SK-N-SH (cell line): ENCODE data around the gene NDRG2. TPM values are rescaled to one million over a fixed set of nuclear protein-coding genes. Genes with fewer than 3 reads are reported as not detected.

Experiments
- CTCF ChIA-PET: fragments of 300-600, 350-600 bp; formaldehyde crosslinking; extraction: SDS; loops from one replicate; lab custom pipeline; 2021; lab: Yijun Ruan, JAX
- POLR2A ChIA-PET: fragments of 350-600 bp; sonication (Branson Sonifier 250); formaldehyde crosslinking; extraction: SDS; loops from one replicate; lab custom pipeline; 2020; ENCODE audit warnings: antibody characterized with exemption, inconsistent platforms; lab: Yijun Ruan, JAX
- DNase-seq: peaks from one replicate; pipeline ENCODE4 v3.0.0; 2012
- H2AFZ ChIP-seq: fragments of 200-600 bp; sonication (generic); 2 replicates; pipeline ENCODE4 v1.8.1; 2016; ENCODE audit warnings: antibody characterized with exemption, mild to moderate bottlenecking, low read depth
- H3F3A ChIP-seq: fragments of 200-600 bp; sonication (generic); replicated peaks from 2 replicates; pipeline ENCODE3; 2016; ENCODE audit warnings: antibody characterized with exemption, mild to moderate bottlenecking; ENCODE audit not compliant: insufficient read depth
- H3K27ac ChIP-seq, 2 experiments: fragments of 200-500 bp in 1 of 2; fragments of 200-600 bp in 1 of 2; sonication (Bioruptor generic) in 1 of 2; sonication (generic), shearing (Covaris generic) in 1 of 2; 2 replicates each; pipeline versions ENCODE4 v1.5.1 to v1.6.1; 2014 to 2016; ENCODE audit warnings: low read depth in 2 of 2, inconsistent platforms in 1 of 2, low read length in 1 of 2, mild to moderate bottlenecking in 1 of 2, mixed read lengths in 1 of 2
- H3K27me3 ChIP-seq: fragments of 200-600 bp; sonication (generic), shearing (Covaris generic); 2 replicates; pipeline ENCODE4 v1.6.1; 2016; ENCODE audit warnings: mixed run types; ENCODE audit not compliant: insufficient read depth
- H3K36me3 ChIP-seq, 2 experiments: fragments of 200-500 bp in 1 of 2; fragments of 200-600 bp in 1 of 2; sonication (Bioruptor generic) in 1 of 2; sonication (generic) in 1 of 2; replicated peaks in 1 of 2; 2 replicates each; pipeline versions ENCODE3 to v1.5.1; 2014 to 2016; ENCODE audit warnings: low read length in 1 of 2, mild to moderate bottlenecking in 1 of 2; ENCODE audit not compliant: insufficient read depth in 2 of 2, control insufficient read depth in 1 of 2
- H3K4me1 ChIP-seq, 2 experiments: fragments of 200-500 bp in 1 of 2; fragments of 200-600 bp in 1 of 2; sonication (Bioruptor generic) in 1 of 2; sonication (generic), shearing (Covaris generic) in 1 of 2; 2 replicates each; pipeline versions ENCODE4 v1.5.1 to v1.6.1; 2014 to 2016; ENCODE audit warnings: low read depth in 1 of 2, low read length in 1 of 2, mixed run types in 1 of 2; ENCODE audit not compliant: insufficient read depth in 2 of 2, control insufficient read depth in 1 of 2
- H3K4me2 ChIP-seq: fragments of 200-600 bp; sonication (generic), shearing (Covaris generic); 2 replicates; pipeline ENCODE4 v1.6.1; 2017; ENCODE audit warnings: mixed run types
- H3K4me3 ChIP-seq, 2 experiments: fragments of 200-500 bp in 1 of 2; fragments of 200-600 bp in 1 of 2; sonication (Bioruptor generic) in 1 of 2; sonication (generic), shearing (Covaris generic) in 1 of 2; 2 replicates each; pipeline versions ENCODE4 v1.5.1 to v1.8.1; 2014 to 2016; ENCODE audit warnings: low read depth in 2 of 2, inconsistent platforms in 1 of 2, low read length in 1 of 2, mild to moderate bottlenecking in 1 of 2, mixed read lengths in 1 of 2, moderate library complexity in 1 of 2
- H3K79me2 ChIP-seq: fragments of 200-600 bp; sonication (generic); 2 replicates; pipeline ENCODE4 v1.8.1; 2017; ENCODE audit warnings: mild to moderate bottlenecking; ENCODE audit not compliant: insufficient read depth
- H3K9ac ChIP-seq: fragments of 200-600 bp; sonication (generic); 2 replicates; pipeline ENCODE4 v1.6.1; 2017; ENCODE audit warnings: mixed run types
- H3K9me2 ChIP-seq: fragments of 200-600 bp; sonication (generic); 2 replicates; pipeline ENCODE4 v1.6.1; 2017; ENCODE audit warnings: mixed run types
- H3K9me3 ChIP-seq: fragments of 200-600 bp; sonication (generic); 2 replicates; pipeline ENCODE4 v1.6.1; 2017; ENCODE audit warnings: mixed run types, mild to moderate bottlenecking, moderate library complexity
- H4K20me1 ChIP-seq: fragments of 200-600 bp; sonication (generic); 2 replicates; pipeline ENCODE4 v1.6.1; 2017; ENCODE audit warnings: mild to moderate bottlenecking, mixed run types; ENCODE audit not compliant: insufficient read depth
- CHD2 ChIP-seq: fragments of 150-350 bp; IDR thresholded peaks from 2 replicates; pipeline ENCODE4 v1.6.1; 2018; ENCODE audit warnings: low read length; ENCODE audit not compliant: partially characterized antibody
- EP300 ChIP-seq, 2 experiments: IDR thresholded peaks; 2 replicates each; pipeline versions ENCODE4 v1.4.0 to v1.6.1; 2012; ENCODE audit warnings: borderline replicate concordance in 1 of 2, low read depth in 1 of 2, low read length in 1 of 2
- FOXM1 ChIP-seq: IDR thresholded peaks from 2 replicates; pipeline ENCODE4 v1.4.0; 2012; ENCODE audit warnings: low read depth, mild to moderate bottlenecking
- JUND ChIP-seq: IDR thresholded peaks from 2 replicates; pipeline ENCODE4 v1.4.0; 2012
- NFIC ChIP-seq: IDR thresholded peaks from 2 replicates; pipeline ENCODE4 v1.4.0; 2012; ENCODE audit warnings: borderline replicate concordance
- RAD21 ChIP-seq: IDR thresholded peaks from 2 replicates; pipeline ENCODE4 v1.6.1; 2012; ENCODE audit warnings: mild to moderate bottlenecking, low read length
- RXRA ChIP-seq: IDR thresholded peaks from 2 replicates; pipeline ENCODE4 v1.4.0; 2012; ENCODE audit warnings: low read depth, mild to moderate bottlenecking, borderline replicate concordance
- SIN3A ChIP-seq: IDR thresholded peaks from 2 replicates; pipeline ENCODE4 v1.6.1; 2012; ENCODE audit warnings: low read depth, mild to moderate bottlenecking, low read length, moderate library complexity, borderline replicate concordance
- SMC3 ChIP-seq: IDR thresholded peaks from 2 replicates; pipeline ENCODE4 v1.6.1; 2012; ENCODE audit warnings: low read depth, low read length, improper control_type of control experiment
- TEAD4 ChIP-seq: IDR thresholded peaks from 2 replicates; pipeline ENCODE4 v1.4.0; 2012; ENCODE audit warnings: mild to moderate bottlenecking, borderline replicate concordance; ENCODE audit not compliant: insufficient read depth
- WGBS: methylation state at CpG from one replicate; pipeline ENCODE4 v1.1.6; 2017; ENCODE audit warnings: low lambda C conversion rate; 5-methylcytosine and 5-hydroxymethylcytosine counted together
- polyA plus RNA-seq, 3 experiments: library from polyadenylated mRNA; depleted of rRNA; stranded (reverse); fragments of >200 nt; gene quantifications; 2 replicates each; pipeline ENCODE4 v1.2.3, GENCODE V29; 2012
- TF ChIP-seq, protein P1 (sequence below): IDR thresholded peaks from 2 replicates; pipeline ENCODE4 v1.6.1; 2012; ENCODE audit warnings: mild to moderate bottlenecking, low read depth, low read length, moderate library complexity
- TF ChIP-seq, protein P2 (sequence below): fragments of 150-350 bp; IDR thresholded peaks from 2 replicates; pipeline ENCODE4 v1.6.1; 2017; ENCODE audit warnings: antibody characterized with exemption, low read length, low read depth, borderline replicate concordance

Gene NDRG2
- polyA plus RNA-seq, 1 of the 3 experiments (the other 2 are of a cell fraction), result 15.8 TPM

GRCh38 chr14:20969336-20969735, 55.5 kb downstream of the NDRG2 start:
- DNase-seq, result no peak
- TF ChIP-seq CHD2, result no peak
- no peak for TF ChIP-seq TEAD4
- TF ChIP-seq EP300 (IDR thresholded peaks at IDR 0.05; ENCODE audit: borderline replicate concordance in 1 of 2, low read depth in 1 of 2, low read length in 1 of 2), result no peak
- TF ChIP-seq SMC3, result no peak
- TF ChIP-seq, protein P1, sequence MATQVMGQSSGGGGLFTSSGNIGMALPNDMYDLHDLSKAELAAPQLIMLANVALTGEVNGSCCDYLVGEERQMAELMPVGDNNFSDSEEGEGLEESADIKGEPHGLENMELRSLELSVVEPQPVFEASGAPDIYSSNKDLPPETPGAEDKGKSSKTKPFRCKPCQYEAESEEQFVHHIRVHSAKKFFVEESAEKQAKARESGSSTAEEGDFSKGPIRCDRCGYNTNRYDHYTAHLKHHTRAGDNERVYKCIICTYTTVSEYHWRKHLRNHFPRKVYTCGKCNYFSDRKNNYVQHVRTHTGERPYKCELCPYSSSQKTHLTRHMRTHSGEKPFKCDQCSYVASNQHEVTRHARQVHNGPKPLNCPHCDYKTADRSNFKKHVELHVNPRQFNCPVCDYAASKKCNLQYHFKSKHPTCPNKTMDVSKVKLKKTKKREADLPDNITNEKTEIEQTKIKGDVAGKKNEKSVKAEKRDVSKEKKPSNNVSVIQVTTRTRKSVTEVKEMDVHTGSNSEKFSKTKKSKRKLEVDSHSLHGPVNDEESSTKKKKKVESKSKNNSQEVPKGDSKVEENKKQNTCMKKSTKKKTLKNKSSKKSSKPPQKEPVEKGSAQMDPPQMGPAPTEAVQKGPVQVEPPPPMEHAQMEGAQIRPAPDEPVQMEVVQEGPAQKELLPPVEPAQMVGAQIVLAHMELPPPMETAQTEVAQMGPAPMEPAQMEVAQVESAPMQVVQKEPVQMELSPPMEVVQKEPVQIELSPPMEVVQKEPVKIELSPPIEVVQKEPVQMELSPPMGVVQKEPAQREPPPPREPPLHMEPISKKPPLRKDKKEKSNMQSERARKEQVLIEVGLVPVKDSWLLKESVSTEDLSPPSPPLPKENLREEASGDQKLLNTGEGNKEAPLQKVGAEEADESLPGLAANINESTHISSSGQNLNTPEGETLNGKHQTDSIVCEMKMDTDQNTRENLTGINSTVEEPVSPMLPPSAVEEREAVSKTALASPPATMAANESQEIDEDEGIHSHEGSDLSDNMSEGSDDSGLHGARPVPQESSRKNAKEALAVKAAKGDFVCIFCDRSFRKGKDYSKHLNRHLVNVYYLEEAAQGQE, result no peak
- TF ChIP-seq SIN3A, result no peak
- no peak for TF ChIP-seq RAD21
- no peak for TF ChIP-seq FOXM1
- TF ChIP-seq JUND, result no peak
- no peak for TF ChIP-seq NFIC
- TF ChIP-seq, protein P2, sequence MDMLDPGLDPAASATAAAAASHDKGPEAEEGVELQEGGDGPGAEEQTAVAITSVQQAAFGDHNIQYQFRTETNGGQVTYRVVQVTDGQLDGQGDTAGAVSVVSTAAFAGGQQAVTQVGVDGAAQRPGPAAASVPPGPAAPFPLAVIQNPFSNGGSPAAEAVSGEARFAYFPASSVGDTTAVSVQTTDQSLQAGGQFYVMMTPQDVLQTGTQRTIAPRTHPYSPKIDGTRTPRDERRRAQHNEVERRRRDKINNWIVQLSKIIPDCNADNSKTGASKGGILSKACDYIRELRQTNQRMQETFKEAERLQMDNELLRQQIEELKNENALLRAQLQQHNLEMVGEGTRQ, result no peak
- no peak for TF ChIP-seq RXRA
- Histone ChIP-seq H3K27ac (no peak overlapping the region), H3K79me2 (no peaks in the 10 kb centered on the region), H3K4me1 (peaks cover 0 to 3% of the 10 kb centered on the region in 2 experiments; a peak in 1 of 4 replicates), H2AFZ (no peak overlapping the region), H3K36me3 (no peaks in the 10 kb centered on the region), H3K4me3 (no peak overlapping the region), H3K9me3 (no peaks in the 10 kb centered on the region), H3K9ac (no peak overlapping the region), H3K4me2 (no peak overlapping the region), H3F3A (peaks cover 3% of the 10 kb centered on the region), H3K27me3 (peaks cover 23% of the 10 kb centered on the region; the same call in 1 of the 2 replicates), H3K9me2 (no peaks in the 10 kb centered on the region), H4K20me1 (no peaks in the 10 kb centered on the region)
- WGBS, result 33% methylated on average over 3 of the region's 3 CpGs
- ChIA-PET POLR2A (no interaction called here), CTCF (interaction anchor here (0.9 to 4.2 kb wide), 5 partner anchors 12 to 123 kb away, joined by 3 to 79 read pairs (median 3); no protein-coding TSS in a partner anchor)

Other genes starting within 250 kb of the NDRG2 start
- gene RNASE6, start 243.8 kb downstream of the NDRG2 start, polyA plus RNA-seq (2012; rRNA removed), result not detected in 2 replicates
- not detected in 2 replicates for gene RNASE1, start 222.2 kb downstream of the NDRG2 start, polyA plus RNA-seq (2012; rRNA removed)
- not detected in 2 replicates for gene RNASE3, start 133.7 kb downstream of the NDRG2 start, polyA plus RNA-seq (2012; rRNA removed)
- gene RNASE2, start 69.6 kb downstream of the NDRG2 start, polyA plus RNA-seq (2012; rRNA removed), result not detected in 2 replicates
- 104 and 144 TPM in 2 replicates for gene METTL17, start 35.1 kb downstream of the NDRG2 start, polyA plus RNA-seq (2012; rRNA removed)
- not detected in 2 replicates for gene SLC39A2, start 25.8 kb downstream of the NDRG2 start, polyA plus RNA-seq (2012; rRNA removed)
- not detected in 2 replicates for gene TPPP2, start 5.2 kb upstream of the NDRG2 start, polyA plus RNA-seq (2012; rRNA removed)
- 0.10 TPM in 1 of 2 replicates, not detected in the other for gene RNASE13, start 9.7 kb upstream of the NDRG2 start, polyA plus RNA-seq (2012; rRNA removed)
- gene RNASE7, start 17.3 kb upstream of the NDRG2 start, polyA plus RNA-seq (2012; rRNA removed), result not detected in 2 replicates
- not detected in 2 replicates for gene RNASE8, start 32.8 kb upstream of the NDRG2 start, polyA plus RNA-seq (2012; rRNA removed)
- gene ARHGEF40, start 45.2 kb upstream of the NDRG2 start, polyA plus RNA-seq (2012; rRNA removed), result 58.8 and 64.2 TPM in 2 replicates
- 22.1 and 24.1 TPM in 2 replicates for gene ZNF219, start 73.6 kb upstream of the NDRG2 start, polyA plus RNA-seq (2012; rRNA removed)
- 0.82 and 0.94 TPM in 2 replicates for gene TMEM253, start 76.0 kb upstream of the NDRG2 start, polyA plus RNA-seq (2012; rRNA removed)
- not detected in 2 replicates for gene OR5AU1, start 131.0 kb upstream of the NDRG2 start, polyA plus RNA-seq (2012; rRNA removed)
- 341 and 500 TPM in 2 replicates for gene HNRNPC, start 244.4 kb upstream of the NDRG2 start, polyA plus RNA-seq (2012; rRNA removed)